Measurements from ENCODE around the gene HOXA10.

The HOXA10 gene

DNA sequence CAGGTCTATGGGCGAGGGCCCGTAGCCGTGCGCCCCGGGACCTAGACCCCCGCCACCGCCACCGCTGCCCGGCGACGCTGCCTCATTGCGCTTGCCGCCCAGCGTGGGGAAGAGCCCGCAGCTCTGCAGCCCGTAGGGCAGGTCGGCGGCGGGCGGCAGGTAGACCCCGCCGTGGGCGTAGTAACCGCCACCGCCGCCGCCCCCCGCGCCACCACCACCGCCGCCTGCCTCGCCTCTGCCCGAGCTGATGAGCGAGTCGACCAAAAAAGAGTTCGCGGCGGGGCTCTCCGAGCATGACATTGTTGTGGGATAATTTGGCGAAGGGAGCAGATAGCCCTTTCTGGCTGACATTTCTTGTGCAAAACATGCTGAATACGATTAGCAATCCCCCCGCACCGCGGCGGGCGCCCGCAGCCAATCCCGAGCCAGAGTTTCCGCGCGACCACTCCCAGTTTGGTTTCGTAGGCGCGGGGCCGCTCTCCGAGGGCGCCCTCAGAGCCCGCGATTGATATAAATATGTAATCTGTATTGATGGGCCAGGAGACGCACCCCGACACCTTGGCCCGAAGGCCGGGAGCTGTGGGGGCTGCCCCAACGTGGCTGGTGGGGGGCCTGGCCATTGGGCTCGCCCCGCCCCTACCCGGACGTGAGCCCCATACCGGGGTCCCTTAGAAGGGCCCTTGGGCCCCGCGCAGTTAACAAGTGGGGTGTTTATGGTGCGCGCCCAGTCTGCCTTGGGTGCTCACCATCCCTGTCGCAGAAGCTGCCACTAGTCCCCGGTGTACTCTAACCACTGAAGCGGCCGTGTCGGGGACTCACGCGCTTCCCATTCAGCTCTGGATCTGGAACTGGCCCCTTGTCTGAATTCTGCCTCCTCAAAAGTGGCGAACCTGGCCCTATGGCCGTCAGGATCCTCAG, at the start of gene HOXA10:
HOXA10 (minus strand) TSS at position 365 of the 918 bp plus-strand sequence; CDS start at position 351, 14 bp downstream.
- DNase-seq: peak; percentile 29

DNA sequence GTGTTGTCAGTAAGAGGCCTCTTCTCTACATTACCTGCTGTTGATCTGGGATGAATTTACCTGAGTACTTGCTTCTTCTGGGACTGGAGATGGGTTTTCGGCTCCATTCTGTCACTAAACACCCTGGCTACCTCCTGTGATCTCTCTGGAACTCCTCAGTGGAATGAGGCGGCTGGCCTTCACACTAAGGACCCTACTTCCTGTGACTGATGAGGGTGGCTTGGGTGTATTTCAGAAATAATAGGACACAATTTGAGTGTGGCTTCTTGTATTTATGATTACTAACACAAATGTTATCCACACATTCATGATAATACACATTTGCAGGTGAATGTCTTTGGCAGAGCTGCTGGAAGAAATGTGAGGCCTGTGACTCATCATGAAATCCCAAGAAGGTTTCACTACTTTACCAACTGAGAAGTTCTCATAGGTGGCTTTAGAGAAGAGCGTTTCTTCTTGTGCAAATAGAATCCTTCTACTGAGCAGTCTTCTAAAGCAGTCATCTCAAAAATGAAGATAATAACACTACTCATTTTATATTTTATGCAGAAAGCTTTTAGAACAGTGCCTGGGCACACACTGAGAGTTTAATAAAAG, 47.2 kb upstream of the HOXA10 start:
- no peak for DNase-seq

DNA sequence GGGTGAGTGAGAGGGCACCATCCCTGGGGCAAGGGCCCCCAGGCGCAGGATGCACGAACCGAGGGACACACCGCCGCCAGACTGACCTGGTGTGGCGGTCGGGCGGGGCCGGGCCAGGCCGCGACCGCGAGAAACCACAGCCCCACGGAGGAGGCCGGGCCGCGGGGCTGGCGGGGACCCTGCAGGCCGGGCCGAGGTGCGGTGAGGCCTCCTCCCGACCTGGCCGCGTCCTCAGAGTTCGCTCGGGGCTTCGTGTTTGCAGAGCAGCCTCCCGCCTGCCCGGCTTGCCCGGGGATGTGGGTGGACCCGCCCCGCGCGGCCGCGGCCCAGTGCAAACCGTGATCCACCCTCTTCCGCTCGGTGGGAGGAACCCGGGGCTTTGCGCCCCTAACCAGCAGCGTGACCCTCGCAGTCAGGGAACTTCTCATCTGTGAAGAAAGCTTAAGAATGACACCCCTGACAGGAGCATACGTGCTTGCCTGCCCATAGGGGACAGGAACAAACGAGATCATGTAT, 46.4 kb upstream of the HOXA10 start:
- DNase-seq: no peak

DNA sequence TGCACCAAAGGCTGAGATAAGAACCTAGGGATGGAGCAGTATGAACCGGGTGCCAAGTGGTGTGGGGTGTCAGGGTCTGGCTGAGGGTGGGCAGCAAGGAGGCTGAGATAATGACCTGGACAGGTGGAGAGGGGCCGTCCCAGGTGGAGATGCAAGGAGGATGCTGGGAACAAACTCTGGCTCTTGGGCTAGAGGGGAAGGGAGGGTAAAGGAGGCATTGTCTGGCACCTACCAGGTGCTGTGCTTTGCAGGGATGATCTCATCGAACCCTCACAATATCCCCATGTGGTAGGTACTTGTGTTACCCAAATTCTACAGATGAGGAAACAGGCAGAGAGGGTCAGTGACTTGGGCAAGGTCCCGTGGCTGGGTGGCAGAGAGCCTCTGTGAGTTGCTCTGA, 45.7 kb upstream of the HOXA10 start:
- DNase-seq: no peak

DNA sequence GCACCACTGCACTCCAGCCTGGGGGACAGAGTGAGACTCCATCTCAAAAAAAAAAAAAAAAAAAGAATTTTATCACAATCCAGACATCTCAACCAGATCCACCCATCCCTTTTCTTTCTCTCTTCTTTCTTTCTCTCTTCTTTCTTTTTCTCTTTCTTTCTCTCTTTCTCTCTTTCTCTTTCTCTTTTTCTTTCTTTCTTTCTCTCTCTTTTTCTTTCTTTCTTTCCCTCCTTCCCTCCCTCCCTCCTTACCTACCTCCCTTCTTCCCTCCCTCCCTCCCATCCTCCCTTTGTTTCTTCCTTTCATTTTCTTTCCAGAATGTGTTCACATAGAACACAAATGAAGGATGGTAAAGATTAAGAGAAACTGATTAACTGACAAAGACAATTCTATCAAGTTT, 43.8 kb upstream of the HOXA10 start:
- DNase-seq: no peak

DNA sequence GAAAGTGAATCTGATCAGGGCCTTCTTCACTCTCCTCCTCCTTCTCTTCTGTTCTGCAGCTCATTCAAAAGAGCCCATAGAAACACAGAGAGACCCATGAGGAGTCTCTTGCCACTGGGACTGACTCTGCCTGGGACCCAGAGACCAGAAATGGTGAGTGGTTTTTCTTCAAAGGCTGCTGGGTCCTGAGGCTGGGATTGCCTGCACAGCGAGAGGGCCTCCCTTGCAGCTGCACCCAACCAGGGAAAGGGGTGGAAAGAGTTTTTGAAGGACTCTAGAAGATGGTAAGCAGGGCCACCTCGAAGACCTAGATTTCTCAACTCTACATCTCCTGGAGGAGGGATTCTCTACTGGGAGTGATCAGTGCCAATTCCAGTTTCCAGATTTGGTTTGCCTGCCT, 41.2 kb upstream of the HOXA10 start:
- no peak for DNase-seq

DNA sequence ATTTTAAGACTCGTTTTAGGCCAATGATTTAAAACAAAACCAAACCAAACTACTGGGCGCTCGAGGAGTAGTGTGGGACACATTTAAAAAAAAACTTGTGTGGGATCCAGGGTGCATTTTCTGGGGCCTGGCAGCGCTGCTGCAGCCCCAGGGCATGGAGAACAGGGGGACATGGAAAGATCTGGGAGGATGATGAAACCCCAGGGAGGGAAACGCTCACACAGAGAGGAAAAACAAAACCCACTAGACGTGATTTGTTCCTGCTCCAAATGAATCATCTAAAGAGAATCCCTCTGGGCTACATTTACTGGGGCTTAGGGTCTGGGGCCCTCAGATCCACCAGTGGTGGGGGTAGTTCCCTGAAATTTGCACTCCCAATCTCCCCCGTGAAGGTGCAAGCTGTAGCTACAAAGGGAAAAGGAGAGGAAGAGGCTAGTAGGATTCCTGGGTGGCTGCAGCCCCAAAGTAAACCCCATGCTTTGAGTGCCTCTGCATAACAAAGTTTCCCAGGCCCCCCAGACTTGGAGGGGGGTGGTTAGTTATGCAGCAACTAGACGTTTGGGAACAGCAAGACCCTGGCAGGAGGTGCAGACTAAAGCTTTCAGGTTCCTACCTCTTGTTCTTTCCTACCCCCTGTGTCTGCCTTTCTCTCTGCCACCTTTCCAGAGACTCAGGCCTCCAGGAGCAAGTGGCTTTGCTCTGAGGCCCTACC, 40.3 kb upstream of the HOXA10 start:
- DNase-seq: no peak

DNA sequence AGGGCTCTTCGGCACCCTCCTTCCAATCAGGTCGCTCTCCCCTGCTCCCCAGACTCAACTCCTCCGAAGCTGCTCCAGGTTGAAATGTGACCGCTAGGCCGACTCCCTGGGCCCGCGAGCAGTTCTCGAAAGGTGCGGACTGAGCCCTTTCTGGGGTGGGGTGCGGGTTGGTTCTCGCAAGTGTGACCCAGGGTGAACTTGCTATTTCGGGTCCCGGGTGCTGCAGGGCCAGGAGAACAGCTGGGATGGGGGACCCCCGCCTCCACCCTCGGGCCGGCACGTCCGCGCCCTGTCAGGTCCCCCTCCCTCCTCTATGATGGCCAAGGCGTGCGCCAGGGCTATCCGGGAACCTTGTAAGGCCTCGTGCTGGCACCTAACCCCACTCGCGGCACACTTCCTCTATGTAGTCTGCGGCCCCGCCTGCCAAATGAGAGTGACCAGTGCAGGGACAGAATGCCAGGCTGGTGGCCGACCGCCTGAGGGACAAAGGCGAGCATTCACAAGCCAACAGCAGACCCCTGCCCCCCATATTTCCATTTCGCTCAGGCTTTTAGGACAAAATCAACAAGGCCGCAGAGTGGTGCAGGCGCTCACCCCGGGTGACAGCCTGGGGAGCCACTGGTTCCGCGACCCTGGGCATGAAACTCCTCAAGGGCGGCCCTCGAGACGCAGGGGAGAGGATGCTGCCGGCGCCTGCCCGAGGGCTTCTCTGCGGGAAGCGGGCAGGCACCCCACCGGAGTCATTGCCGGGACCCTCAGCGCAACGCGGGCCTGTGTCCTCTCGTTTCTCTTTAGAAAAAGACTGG, 39.5 kb upstream of the HOXA10 start:
- no peak for DNase-seq

DNA sequence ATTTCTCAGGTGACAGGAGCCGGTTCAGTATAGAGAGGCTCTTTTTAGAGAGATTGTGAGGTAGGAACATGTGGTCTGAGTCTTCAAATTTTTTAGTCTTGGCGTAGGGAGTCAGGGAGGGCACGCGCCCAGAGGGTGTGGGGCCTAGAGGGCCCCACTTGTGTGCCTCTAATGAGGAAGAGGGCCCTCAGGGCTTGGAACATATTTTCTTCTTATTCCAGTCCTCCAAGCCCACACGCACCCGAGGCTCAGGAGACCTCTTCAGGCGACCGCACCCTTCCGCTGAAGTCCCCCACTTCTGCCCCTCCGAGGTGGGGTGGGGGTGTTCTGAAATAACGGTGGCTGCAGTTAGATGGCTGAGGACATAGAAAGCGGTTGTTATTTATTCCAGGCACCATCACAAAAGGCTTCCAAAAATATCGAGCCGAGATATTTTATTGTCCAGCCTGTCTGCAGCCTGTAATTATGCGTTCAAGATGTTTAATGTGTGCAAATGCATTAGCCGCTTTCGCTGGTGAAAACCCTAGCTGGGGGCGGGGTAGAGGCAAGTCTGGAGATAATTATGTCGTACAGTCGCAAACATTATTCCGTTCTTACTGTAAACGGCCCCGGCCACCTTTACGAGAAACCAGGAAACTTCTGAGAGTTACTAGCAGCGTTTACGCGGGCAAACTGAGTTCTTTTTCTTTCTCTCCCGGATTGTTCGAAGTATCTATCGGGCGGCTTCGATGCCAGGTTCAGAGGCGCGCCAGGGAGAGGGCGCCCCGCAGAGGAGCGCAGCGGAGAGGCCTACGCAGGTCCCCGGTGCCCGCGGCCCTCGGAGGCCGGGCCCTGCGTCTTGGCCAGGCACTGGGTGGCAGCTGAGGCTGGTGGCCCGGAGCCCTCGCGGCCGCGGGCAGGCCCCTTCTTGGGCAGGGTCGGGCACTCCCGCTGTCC, 38.6 kb upstream of the HOXA10 start:
- no peak for DNase-seq

DNA sequence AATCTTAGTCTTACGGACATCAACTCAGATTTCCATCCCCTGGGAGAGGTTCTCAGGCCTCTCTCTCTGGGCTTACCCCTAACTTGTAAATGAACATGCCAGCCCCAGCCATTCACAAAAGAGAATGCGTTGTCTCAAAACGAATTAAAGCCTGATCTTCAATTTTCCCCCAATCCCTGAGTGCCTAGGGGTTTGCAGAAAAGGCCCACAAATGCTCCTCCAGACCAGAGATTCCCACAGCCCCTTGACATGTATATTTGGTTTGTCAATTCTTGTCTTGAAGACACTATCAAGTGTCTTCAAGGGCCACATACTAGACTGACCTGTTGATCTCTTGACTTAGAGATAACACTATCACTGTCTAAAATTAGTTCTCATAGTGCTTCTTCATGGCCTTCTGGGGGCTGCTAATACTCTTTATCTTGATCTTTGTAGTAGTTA, 37.7 kb upstream of the HOXA10 start:
- DNase-seq: no peak

DNA sequence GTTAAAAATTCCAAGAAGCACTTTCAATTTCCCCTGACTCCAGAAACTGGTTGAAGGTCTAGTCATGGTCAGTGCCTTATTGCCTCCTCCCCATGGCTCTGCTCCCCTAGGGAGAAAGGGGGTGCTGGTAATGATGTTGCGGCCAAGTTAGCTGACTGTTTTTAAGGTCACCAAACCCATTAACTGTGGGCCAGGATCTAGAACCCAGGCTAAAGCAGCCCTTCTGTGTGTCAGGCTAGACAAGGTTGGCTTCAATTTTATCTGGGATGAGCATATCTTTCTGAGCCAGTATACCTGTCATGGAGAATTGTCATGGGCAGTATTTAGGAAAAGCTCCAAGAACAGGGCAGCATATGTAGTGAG, 36.9 kb upstream of the HOXA10 start:
- DNase-seq: no peak

DNA sequence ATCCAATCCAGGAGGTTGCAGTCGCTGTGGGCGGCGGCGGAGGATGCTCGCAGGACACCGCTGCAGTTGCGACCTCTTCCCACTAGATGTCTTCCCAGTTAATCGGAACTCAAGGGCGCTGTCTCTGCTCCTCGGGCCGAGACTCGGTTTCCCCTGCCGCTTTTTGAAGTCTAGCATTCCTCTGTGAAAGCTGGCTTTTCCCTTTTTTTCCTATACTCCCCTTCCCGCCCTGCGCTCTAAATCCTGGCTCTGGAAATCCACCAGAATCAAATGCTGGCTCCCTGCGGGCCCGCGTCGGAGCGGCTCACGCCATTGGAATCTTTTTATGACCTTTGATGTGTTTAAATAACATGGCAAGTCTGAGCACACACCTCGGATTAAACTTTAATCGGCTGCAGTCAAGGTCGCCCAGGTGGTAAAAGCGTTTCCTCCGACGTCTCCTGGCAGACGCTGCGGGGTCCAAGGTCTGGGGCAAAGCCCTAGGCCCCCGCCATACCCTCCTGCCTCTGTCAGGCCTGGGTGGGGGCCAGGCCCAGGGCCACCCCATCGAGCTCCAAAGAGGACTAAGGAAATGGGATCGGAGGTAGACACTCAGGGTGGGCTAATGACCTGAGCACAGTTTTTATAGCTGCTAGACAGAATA, 36.4 kb upstream of the HOXA10 start:
- DNase-seq: no peak

DNA sequence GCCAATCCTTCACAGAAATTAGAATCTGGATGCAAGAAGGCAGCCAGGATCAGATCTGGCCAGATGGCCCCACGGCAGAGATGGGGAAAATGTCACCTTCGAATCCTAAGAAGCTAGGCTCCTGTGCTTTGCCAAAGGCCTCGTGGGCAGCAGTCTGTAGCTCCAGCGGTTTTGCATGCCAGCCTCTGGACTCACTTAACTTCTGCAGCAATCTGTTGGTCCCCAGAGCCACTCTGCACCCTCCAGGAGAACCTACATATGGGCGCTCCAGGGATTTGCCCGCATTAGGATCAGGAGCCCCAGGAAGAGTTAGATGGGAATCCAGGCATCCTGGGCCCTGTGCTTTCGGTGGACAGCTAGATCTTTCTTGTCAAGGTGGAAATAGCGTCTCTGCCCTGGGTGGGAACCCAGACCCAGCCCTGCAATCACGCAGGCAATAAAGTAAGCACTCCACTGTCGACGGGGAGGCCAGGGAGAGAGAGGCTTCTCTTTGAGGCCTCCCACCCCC, 35.9 kb upstream of the HOXA10 start:
- no peak for DNase-seq

DNA sequence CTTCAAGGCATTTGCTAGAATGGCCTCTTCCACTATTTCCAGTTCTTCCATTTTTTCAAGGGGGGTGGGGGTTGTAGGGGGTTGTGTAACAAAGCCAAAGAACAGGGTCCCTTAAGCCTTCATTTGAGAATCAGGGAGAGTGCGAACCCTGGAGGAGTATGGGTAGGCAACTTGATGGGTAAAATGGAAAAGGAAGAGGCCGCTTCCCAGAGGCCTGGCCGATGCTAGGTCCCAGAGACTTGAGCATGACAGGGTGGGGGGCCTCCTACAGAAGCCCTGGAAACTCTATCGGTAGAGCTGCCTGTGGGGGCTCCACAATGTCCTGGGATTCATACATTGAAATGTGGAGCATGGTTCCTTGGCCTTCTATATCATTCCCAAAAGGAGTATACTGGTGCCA, 34.9 kb upstream of the HOXA10 start:
- DNase-seq: no peak

DNA sequence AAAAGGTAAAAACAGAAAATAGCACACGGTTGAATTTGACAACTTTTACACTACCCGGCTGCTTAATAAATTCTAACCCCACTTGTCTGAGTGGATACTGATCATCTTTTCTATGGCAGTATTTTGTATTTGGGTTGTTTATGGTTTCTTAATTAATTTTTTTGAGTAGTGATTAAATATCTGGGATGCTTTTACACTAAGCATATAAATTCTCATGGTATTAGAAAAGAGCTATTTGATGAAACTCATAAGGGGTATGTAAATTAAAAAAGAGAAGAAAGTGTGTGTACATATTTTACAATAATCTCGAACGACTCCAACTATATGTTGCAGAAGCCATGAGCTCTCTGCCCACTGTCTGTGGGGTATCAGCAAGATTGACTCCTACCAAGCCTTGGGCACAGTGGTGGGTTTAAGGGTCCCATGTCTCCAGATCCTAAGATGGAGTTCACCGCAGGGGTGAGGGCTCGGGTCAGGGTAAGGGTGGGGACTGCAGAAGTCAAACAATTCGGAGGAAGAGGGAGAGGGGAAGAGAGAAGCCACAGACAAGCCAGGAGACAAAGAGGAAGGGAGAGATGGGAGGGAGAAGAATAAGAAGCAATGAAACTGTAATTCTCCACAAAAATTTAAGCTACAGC, 33.3 kb upstream of the HOXA10 start:
- DNase-seq: no peak

DNA sequence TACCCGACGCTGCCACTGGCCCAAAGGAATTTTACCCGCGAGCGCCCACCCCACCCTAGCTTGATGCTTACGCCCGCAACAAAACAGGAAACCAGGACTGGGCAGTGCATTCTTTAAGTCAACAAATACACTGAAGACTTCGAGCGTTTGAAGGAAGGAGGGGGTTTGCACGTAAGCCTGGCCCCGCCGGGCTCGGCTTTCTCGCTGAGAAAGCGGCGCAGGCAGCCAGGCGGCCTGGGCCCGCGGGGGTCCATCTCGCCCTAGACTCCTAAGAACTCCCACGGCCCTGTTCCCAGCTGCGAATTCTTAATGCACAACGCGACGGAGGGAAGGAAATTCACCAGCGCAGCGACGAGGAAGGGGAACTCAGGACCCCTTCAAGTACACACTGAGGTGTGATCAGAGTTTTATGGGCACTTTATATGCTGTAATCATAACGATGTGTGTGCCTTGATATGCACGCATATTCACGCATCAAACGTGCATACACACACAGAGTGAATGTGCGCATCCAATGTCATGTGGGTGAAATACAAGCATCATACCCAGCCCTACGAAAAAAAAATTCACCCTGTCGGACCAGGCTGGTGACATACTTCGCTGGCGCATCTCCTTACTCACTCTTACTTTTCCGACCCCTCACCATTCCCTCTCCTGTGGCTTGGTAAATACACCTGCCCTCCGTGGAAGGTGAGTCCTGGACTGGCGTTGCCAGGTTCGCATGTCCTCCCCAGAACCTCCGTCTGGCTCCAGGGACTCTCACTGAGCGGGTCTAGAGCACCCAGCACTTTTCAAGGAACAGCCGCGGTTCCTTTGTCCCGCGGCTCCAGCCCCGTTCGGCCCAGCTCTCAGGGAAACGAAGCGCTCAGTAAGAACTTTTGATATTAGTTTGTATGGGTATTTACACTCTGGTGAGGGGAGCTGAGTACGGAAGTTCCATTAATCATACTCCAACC, 31.5 kb upstream of the HOXA10 start:
- no peak for DNase-seq

DNA sequence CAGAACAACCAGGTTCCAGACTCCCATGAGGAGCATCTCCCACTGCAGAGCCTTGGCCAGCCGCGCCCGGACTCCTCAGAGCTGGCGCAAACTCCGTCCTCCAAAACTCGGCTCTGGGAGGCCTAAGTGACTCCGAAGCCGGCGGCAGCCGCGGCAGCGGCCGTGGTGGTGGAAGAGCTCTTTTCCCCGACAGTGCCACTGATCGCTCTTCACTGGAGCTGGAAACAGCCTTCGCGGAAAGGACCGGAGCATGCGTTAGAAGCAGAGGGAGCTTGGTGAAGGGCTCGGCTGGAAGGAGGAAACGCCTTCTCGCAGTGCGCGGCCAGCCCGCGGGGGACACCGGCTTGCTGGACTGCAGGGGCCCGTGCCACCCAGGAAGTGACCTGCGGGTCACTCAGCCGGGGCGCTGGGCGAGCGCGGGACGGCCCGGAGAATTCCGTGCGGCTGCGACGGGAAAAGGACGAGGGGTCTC, 30.8 kb upstream of the HOXA10 start:
- DNase-seq: peak; percentile 17

DNA sequence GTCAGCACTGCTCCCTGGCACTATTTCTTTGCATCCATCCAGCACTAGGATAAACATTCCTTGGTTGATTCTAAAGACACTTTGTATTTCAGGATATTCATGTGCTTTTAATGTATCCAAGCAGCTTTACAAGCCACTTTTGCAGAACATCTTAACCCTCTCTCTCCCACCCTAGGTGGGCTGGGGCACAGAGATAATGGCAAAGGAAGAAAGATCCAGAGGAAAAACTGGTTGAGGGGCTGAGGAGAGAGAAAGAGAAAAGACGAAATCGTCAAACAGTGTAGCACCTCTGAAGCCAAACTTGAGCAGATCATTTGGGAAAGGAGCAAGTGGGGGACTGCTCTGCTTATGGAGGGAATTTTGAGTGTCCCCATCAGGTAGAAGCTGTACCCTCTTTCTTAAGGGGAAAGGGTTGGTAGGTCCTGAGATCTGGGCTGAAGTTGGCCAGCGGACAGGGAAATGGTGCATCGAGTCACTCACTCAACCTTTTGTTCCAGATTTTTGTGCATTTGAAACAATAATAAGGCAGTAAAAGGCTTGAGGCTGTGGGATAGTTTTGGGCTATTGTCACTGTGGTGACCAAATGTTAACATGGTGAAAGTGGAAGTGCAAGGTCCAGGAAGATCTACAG, 30.0 kb upstream of the HOXA10 start:
- DNase-seq: no peak
